NCI-H1105 (cell line): ENCODE measurements around the gene PPP1R1A.

Experiments used
- DNase-seq: peaks from one replicate; lab custom pipeline; 2025; lab: John Stamatoyannopoulos, UW

PPP1R1A gene

GRCh38 chr12:54603173-54603814, 14.8 kb upstream of the PPP1R1A start:
- DNase-seq = no peak

- no peak for DNase-seq
These were observed 14.2 kb upstream of the PPP1R1A start for GRCh38 chr12:54602661-54603060.

GRCh38 chr12:54601841-54602240, 13.4 kb upstream of the PPP1R1A start:
- DNase-seq = no peak

- no peak for DNase-seq
These were observed 10.5 kb upstream of the PPP1R1A start for GRCh38 chr12:54598970-54599369.

GRCh38 chr12:54596526-54596946, 8.1 kb upstream of the PPP1R1A start:
- peak; percentile 20 for DNase-seq

GRCh38 chr12:54595471-54595870, 7.0 kb upstream of the PPP1R1A start:
- no peak for DNase-seq

- no peak for DNase-seq
These were observed 5.3 kb upstream of the PPP1R1A start for GRCh38 chr12:54593725-54594124.

GRCh38 chr12:54593135-54593534, 4.7 kb upstream of the PPP1R1A start:
- DNase-seq = no peak

GRCh38 chr12:54592316-54592715, 3.9 kb upstream of the PPP1R1A start:
- no peak for DNase-seq

- DNase-seq = no peak
These were observed 2.6 kb upstream of the PPP1R1A start for GRCh38 chr12:54590978-54591591.

- no peak for DNase-seq
These were observed 1.5 kb upstream of the PPP1R1A start for GRCh38 chr12:54589964-54590363.

GRCh38 chr12:54588890-54589267, 420 bp upstream of the PPP1R1A start:
- DNase-seq = no peak

- no peak for DNase-seq
These were observed 1.1 kb downstream of the PPP1R1A start for GRCh38 chr12:54587315-54587873.

GRCh38 chr12:54586620-54587019, 1.8 kb downstream of the PPP1R1A start:
- no peak for DNase-seq

GRCh38 chr12:54585243-54585642, 3.2 kb downstream of the PPP1R1A start:
- no peak for DNase-seq

- DNase-seq = no peak
These were observed 4.3 kb downstream of the PPP1R1A start for GRCh38 chr12:54584128-54584527.

- no peak for DNase-seq
These were observed 4.7 kb downstream of the PPP1R1A start for GRCh38 chr12:54583726-54584125.

GRCh38 chr12:54581412-54581811, 7.0 kb downstream of the PPP1R1A start:
- DNase-seq = no peak

- DNase-seq = peak; percentile 44
These were observed 8.6 kb downstream of the PPP1R1A start for GRCh38 chr12:54579696-54580333.

- DNase-seq = no peak
These were observed 9.2 kb downstream of the PPP1R1A start for GRCh38 chr12:54579258-54579657.

GRCh38 chr12:54578778-54579177, 9.7 kb downstream of the PPP1R1A start:
- DNase-seq = no peak

- DNase-seq = no peak
These were observed 15.6 kb downstream of the PPP1R1A start for GRCh38 chr12:54572881-54573280.
